22Rv1 (cell line): ENCODE data around the gene METTL6.
"Not testable (repeated sequence)": the region's sequence is repeated elsewhere in the genome, so short reads cannot be mapped to it uniquely, and the experiment has no call there.

Experiments used
- H3K27ac ChIP-seq: fragments of 450-650 bp; 2 replicates; pipeline ENCODE4 v1.5.1; 2017
- ZFX ChIP-seq: fragments of 450-650 bp; IDR thresholded peaks from 2 replicates; pipeline ENCODE4 v1.6.1; 2017; ENCODE audit warnings: antibody characterized with exemption, borderline replicate concordance
- TF ChIP-seq, protein P1 (sequence below): fragments of 450-650 bp; IDR thresholded peaks from 2 replicates; pipeline ENCODE4 v1.5.1; 2017; ENCODE audit warnings: mild to moderate bottlenecking

Gene METTL6

DNA sequence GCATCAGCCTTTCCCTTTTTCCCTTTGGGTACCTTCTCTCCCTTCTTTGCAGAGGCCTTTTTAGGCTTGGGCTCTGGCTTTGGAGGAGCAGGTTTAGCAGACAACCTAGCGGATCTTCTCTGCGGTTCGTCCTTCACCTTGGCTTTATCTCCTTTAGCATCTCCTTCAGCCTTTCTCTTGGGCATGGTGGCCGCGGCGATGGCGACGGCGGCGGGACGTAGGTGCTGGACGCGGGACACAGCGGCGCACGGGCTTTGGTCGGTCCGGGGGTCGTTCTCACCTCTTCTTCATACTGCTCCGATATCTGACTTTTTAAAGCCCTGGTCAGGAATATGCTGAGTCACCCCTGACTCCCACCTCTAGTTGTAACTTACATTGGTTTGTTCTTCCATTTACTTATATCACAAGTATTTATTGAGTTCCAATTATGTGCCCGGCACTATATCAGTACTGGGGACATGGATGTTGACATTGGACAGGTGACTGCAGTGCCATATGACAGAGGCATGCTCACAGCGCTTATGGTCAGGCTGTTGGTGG lies 51.8 kb downstream of the METTL6 start:
- TF ChIP-seq, protein P1, sequence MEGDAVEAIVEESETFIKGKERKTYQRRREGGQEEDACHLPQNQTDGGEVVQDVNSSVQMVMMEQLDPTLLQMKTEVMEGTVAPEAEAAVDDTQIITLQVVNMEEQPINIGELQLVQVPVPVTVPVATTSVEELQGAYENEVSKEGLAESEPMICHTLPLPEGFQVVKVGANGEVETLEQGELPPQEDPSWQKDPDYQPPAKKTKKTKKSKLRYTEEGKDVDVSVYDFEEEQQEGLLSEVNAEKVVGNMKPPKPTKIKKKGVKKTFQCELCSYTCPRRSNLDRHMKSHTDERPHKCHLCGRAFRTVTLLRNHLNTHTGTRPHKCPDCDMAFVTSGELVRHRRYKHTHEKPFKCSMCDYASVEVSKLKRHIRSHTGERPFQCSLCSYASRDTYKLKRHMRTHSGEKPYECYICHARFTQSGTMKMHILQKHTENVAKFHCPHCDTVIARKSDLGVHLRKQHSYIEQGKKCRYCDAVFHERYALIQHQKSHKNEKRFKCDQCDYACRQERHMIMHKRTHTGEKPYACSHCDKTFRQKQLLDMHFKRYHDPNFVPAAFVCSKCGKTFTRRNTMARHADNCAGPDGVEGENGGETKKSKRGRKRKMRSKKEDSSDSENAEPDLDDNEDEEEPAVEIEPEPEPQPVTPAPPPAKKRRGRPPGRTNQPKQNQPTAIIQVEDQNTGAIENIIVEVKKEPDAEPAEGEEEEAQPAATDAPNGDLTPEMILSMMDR = no peak
- TF ChIP-seq ZFX = no peak
- no peak overlapping the region for H3K27ac ChIP-seq

DNA sequence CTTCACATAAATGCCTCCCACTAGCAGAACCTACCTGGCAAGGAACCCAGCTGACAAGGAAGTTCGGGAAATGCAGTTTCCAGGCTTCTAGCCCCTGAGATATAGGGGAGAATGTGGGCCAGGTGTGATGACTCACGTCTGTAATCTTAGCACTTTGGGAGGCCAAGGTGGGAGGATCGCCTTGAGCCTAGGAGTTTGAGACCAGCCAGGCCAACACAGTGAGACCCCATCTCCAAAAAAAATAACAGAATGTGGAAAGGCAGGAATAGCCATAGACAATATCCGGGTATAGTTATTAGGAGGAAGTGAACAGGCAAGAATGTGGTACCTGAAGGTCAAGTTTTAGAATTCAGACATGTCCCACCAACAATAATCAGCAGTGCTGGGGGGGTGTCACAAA lies 54.4 kb downstream of the METTL6 start:
- TF ChIP-seq, protein P1 = no peak
- no peak for TF ChIP-seq ZFX
- no peak overlapping the region for H3K27ac ChIP-seq

DNA sequence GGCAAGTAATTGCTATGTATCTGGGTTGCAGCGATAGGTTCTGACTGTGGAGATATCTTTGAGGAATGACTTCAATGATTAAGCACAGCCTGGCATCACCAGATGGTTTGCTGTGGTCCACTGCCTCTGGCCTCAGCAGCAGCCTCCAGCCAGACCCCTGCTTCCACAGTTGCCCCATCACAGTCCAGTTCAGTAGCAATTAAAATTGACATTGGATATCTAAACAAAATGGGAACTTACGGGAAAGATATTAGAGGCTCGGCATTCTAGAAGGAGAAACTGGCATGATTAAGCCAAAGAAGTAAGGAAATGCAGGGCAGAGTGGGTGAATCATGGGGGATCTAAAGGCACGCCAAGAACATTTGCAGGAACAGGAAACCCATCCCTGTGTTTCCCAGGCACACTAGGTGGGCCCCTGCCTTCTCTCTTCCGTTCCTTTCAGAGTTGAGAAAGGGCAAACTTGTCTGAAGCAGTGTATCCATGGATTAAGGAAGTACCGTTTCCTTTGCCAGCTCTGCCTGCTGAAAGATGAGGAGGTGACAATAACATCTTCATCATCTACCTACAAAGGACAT lies 58.7 kb downstream of the METTL6 start:
- TF ChIP-seq, protein P1 = no peak
- TF ChIP-seq ZFX = no peak
- H3K27ac ChIP-seq = no peak overlapping the region

DNA sequence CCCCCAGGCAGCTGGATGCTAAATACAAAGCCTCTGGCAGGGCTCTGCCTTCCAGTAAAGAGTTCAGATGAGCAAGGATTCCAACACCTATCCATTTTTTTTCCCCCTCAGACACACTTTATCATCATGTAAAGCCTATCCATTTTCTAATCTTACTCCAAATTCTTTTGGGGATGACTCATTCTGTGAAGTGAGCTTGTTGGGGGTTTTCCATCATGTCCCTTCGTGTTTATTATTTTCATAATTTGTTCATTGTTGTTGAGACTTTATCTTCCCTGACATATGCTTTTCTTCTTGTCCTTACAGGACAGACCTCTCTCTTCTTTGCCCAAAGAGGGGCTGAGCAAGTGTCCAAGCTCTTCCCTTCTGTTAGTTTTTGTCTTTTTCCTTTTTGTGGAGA lies 60.3 kb downstream of the METTL6 start:
- TF ChIP-seq, protein P1 = no peak
- TF ChIP-seq ZFX = no peak
- no peak overlapping the region for H3K27ac ChIP-seq

DNA sequence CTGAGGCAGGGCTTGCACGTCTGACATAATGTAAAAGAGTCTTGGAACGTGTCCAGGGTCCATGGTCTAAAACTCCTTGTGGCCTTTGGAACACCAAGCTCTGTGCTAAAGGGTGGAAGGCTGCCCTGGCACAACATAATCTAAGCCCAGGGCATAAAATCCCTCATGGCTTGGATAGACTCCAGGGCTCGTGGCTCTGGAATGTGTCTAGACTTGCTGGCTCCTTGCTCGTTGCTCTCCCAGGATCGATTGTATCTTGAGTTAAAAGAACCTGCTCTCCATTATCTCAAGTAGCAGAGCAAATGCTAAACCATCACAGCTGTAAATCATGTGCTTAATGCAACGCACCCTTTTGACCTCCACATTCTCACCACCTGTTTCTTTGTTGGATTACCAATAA lies 63.3 kb downstream of the METTL6 start:
- H3K27ac ChIP-seq = not testable (repeated sequence)

DNA sequence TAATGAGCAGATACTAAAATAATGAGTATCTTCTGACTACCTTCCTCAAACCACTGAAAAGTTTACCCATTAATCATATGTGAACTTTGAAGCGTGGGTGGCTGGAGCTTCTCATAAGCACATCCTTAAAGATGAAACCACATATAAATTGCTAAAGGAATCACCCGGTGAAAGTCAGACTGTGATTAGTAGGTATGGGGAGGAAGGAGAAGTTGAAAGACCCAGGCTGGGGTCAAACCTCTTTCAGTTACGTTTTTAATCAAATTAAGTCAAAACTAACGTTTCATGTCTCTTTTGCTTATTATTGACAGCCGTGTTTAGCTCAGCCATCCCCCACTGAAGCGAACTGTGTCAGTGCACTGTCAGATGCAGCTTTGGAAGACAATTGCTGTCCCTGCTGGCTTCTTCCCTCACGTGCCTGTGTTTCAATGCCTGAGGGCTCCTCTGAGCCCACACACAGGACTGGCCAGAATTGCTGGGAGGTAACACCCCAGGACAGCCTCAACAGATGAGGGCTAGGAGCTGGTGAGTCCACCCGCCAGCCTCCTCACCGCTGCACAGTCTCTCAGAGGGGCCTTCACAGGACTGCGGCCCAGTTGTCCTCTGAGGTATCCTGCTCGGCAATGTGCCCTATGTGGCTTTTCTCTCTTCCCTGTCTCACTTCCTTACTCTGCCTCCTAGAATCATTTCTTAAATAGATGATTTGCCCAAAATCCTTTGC lies 65.7 kb downstream of the METTL6 start:
- H3K27ac ChIP-seq = no peak overlapping the region
- TF ChIP-seq ZFX = no peak
- TF ChIP-seq, protein P1 = no peak

DNA sequence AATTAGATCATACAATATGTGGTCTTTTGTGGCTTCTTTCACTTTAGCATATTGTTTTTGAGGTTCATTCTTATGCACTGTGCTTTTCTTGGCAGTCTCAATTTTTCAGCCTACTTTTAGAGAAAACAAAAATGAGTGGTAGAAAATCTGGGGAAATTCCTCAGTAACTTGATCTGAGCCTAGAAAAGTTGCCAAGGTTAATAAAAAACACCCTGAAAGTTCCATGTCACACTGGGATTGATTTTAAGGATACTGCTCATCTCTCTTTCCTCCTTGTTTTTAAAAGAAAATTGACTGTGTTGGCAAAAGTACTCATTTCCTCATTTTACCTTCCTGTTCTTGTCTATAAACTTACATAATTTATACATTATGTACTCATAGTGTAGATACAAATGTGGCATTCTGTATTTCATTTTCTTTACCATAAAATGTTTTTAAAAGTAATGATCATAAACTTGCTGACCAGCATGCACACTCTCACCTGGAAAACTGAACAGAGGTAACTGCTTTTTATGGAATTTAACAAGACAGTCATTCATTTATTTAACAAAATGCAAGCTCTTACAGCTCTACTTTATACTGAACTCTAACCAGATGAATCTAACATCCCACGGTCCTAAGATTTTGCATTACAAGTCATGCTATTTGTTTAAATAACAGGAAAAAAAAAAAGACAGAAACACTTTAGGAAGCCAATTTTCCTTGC lies 66.4 kb downstream of the METTL6 start:
- H3K27ac ChIP-seq = no peak overlapping the region
- no peak for TF ChIP-seq ZFX
- TF ChIP-seq, protein P1 = no peak
